Stimulated activated CD4-positive, alpha-beta T cell treated with anti-CD3 and anti-CD28 coated beads, Interleukin-2, amount 100 ng/mL, for 24 hours (primary cell): ENCODE measurements around the gene PANX2.

Experiments used
- DNase-seq, 2 donors: peaks; one replicate each; pipeline ENCODE4 v3.0.0-alpha.2; 2020

PANX2 gene

DNA sequence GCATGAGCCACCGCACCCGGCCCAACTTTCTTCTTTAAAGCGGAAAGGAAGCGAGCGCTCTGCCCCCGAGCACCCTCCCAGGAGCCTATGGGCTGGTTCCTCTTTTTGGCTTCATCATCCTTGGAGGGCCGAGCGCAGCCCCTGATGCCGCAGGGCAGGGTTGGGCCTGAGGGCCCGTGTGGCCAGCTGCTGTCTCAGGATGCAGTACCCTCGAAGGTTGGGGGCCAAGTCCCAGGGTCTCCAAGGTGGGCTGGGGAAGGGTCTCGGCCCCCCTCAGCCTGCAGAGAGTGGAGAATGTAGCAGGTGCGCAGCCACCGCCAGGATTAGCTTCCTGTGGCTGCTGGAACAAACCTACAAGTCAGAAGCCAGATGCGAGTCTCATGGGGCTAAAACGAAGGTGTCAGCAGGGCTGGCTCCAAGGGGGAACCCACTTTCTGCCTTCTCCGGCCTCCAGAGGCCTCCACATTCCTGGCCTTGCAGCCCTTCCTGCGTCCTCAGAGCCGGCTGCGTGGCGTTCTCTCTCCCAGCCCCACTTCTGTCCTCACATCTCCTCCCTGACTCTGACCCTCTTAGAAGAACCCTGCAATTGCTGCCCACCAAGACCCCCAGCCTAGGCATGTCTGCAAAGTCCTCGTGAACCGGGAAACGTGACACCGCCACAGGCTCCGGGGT, 2.9 kb downstream of the PANX2 start:
- DNase-seq: no peak

DNA sequence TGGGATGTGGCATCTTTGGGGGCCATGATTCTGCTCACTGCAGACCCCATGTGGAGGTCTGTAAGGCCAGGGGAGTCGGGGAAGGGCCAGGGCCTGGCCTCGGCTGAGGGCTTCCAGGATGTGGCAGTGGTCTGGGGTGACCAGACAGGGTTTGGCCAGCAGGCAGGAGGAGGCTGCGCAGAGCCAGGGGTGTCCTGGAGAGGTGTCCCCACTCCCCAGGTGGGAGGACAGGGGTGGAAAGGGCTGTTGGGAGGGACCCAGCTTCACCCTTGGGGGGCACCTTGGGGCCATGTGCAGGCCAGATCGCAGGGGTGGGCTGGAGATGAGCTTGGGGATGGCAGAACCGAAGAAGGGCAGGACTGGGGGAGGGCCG, 3.4 kb downstream of the PANX2 start:
- no peak for DNase-seq

DNA sequence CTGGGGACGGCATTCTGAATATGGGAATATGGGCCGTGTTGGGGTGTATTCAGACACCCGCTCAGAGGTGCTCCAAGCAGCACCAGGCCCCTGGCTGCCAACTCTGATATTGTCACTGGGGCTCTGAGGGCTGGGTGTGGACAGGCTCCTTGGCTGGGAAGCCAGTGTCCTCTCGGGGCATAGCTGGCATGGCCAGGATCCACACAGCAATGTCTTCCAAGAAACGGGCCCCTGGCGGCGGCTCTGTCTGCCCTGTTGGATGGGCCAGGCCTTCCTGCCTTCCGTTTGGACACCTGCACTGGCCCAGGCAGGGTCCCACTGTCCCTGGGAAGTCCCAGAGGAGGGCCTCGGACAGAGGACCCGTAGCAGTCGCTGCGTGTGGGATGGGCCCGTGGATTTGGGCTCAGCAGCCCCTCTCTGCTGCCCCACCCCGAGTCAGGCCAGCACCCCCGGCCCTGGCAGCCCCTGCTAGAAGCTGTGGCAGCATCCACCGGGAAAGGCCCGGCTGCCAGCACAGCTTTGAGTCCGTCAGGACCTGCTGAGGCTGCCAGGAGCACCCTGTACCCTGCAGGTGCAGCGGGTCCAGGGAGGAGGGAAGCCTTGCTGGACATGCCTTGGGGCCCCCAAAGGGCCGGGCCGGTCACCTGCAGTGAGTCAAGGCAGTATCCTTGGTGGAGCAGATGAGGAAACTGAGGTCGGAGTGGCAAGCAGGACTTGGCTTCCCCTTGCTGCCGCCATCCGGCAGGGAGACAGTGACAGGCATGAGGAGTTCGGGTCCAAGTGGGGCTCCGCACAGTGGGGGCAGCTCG, 4.1 kb downstream of the PANX2 start:
- no peak for DNase-seq

DNA sequence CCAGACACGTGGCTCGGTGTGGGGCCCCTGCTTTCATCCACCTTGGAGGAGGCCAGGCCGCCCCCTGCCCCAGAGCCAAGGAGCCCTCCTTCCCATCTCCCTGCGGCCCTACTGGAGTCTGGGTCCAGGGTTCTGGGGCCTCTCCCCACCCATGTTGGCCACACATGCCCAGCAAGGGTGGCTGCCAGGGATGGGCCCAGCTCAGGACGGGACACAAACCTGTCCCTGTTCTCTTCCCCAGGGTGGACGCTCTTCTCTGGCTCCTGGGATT, 4.6 kb downstream of the PANX2 start:
- DNase-seq: no peak

DNA sequence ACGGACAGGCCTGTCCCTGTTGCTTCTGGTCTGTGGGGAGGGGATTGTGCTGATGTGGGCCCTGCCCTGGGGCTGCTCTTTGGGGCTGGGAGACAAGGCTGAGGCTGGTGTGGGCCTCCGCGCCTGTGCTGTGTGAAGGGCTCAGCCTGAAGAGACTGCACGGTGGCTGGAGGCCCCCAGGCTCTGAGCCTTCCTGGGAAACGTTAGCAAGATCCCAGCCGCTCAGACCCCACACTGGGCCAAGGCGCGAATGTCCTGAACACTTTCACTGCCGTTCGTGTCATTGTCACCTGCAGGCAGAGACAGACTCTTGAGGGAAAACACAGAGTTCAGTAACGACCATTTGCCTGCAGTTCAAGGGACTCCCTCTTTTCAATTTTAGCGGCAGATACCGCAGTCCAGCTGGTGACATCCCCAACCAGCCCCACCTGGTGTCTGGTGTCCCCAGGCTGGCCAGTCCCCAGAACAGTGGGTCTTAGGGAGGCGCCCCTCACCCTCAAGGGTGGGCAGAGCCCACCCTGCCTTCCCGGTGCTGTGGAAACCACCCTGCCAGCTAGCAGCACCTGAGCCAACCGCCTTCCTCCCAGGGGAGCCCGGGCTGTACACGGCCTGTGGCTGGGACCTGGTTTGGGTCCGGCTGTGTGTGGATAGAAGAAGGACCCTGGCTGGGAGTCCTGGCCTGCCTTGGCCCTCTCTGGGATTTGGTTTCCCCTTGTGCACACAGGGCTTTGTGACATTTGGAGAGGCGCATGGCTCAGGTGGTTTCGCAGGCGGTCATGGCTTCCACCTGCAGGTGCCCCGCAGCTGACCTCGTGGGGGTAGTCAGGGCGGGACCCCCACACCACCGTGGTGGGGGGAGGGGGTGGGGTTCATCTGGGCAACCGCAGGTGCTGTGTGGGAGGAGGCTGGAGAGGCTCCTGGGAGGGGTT, 5.7 kb downstream of the PANX2 start:
- DNase-seq: no peak

DNA sequence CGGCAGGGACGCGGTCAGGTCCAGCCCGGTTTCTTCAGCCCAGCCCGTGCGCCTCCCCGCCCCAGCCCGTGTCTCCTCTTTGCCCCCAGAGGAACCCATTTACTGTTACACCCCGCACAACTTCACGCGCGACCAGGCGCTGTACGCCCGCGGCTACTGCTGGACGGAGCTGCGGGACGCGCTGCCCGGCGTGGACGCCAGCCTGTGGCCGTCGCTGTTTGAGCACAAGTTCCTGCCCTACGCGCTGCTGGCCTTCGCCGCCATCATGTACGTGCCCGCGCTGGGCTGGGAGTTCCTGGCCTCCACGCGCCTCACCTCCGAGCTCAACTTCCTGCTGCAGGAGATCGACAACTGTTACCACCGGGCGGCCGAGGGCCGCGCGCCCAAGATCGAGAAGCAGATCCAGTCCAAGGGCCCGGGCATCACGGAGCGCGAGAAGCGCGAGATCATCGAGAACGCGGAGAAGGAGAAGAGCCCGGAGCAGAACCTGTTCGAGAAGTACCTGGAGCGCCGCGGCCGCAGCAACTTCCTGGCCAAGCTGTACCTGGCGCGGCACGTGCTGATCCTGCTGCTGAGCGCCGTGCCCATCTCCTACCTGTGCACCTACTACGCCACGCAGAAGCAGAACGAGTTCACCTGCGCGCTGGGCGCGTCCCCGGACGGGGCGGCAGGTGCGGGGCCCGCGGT, 6.5 kb downstream of the PANX2 start:
- no peak for DNase-seq

DNA sequence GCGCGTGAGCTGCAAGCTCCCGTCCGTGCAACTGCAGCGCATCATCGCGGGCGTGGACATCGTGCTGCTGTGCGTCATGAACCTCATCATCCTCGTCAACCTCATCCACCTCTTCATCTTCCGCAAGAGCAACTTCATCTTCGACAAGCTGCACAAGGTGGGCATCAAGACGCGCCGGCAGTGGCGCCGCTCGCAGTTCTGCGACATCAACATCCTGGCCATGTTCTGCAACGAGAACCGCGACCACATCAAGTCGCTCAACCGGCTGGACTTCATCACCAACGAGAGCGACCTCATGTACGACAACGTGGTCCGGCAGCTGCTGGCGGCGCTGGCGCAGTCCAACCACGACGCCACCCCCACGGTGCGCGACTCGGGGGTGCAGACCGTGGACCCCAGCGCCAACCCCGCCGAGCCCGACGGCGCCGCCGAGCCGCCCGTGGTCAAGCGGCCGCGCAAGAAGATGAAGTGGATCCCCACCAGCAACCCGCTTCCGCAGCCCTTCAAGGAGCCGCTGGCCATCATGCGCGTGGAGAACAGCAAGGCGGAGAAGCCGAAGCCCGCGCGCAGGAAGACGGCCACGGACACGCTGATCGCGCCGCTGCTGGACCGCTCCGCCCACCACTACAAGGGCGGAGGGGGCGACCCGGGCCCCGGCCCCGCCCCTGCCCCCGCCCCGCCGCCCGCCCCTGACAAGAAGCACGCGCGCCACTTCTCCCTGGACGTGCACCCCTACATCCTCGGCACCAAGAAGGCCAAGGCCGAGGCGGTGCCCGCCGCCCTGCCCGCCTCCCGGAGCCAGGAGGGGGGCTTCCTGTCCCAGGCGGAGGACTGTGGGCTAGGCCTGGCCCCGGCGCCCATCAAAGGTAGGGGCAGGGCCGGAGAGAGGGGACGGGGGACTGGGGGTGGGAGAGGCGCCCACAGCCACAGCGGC, 7.3 kb downstream of the PANX2 start:
- no peak for DNase-seq

DNA sequence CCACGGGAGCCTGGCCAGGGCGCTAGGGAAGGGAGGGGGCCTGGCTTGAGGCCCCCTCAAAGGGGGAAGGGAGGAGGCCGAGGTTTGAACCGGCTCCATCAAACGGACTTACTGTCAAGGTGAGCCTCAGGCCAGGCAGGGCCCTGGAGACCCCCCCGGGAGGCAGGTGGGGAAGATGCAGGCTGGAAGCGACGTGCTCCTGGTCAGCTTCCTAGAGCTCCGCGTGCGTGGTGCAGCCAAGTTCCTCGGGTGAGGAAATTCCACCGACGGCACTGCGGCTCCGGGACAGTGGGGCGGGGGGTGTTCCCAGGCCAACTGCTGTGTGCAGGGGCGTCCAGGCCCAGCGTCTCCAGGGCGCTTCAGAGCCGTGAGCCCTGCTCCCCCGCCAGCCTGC, 7.9 kb downstream of the PANX2 start:
- DNase-seq: no peak

DNA sequence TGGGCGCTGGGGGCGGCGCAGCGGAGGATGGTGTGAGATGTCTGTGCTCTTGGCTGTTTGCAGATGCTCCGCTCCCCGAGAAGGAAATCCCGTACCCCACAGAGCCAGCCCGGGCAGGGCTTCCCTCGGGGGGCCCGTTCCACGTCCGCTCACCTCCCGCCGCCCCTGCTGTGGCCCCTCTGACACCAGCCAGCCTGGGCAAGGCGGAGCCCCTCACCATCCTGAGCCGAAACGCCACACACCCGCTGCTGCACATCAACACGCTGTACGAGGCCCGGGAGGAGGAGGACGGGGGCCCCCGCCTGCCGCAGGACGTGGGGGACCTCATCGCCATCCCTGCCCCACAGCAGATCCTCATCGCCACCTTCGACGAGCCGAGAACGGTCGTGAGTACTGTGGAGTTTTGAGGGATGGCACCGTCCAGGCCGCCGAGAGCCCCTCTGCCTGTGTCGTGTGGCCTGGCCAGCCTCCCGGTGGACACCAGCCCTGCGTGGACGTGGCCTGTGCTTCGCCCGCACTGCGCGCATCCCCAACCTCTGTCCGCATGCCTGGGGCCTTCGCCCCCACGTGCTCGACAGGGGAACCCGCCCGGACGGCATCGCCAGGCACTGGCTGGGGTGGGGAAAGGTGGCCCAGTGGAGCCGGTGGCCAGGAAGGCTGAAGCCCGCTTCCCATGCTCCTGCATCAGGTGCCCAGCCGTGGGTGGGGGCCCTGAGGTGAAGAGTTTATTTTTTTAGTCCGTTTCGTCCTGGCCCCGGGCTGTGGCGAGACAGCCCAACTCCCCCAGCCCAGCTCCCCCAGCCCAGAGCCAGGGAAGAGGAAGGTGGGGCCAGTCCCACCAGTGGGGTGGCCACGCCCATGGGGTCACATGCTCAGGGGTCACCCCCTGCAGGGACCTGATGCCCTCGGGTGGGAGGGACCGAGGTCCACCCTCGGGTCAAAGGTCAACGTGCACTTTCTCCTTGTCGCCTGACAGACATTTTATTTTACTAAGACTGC, 8.6 kb downstream of the PANX2 start:
- DNase-seq: peak in 1 of 2 donors; percentile 16

DNA sequence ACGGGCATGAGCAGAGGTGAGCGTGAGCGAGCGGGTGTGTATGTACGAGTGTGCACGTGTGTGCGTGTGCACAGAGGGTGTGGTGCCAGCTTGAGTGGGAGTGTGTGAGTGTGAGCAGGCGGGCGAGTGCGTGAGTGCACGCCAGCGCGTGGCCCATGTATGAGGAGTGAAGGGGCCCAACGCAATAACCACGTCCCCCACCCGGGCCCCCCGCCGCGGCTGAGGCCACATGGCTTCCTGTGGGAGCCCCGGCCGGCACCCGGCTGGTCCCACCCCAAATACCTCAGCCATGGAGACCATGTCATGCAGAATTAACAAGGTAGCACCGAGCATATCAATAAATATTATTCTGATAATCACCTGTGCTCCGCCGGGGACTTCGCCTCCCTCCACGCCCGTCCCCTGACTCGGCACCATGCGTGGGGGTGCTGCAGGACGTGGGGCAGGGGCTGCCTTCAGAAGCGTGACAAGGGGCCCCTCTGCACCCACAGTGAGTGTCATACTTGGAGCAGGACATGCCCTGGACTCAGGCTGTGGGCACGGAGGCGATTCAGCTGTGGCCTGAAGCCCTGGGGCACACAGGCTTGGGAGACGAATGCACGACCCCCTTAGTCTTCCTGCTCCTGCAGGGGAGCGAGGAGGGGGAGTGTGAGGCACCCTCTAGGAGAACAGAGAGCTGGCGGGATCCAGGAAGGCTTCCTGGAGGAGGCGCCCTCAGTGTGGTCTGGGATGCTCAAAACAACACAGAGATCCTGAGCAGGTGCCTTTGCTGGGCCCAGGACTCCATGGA, 9.6 kb downstream of the PANX2 start:
- no peak for DNase-seq

DNA sequence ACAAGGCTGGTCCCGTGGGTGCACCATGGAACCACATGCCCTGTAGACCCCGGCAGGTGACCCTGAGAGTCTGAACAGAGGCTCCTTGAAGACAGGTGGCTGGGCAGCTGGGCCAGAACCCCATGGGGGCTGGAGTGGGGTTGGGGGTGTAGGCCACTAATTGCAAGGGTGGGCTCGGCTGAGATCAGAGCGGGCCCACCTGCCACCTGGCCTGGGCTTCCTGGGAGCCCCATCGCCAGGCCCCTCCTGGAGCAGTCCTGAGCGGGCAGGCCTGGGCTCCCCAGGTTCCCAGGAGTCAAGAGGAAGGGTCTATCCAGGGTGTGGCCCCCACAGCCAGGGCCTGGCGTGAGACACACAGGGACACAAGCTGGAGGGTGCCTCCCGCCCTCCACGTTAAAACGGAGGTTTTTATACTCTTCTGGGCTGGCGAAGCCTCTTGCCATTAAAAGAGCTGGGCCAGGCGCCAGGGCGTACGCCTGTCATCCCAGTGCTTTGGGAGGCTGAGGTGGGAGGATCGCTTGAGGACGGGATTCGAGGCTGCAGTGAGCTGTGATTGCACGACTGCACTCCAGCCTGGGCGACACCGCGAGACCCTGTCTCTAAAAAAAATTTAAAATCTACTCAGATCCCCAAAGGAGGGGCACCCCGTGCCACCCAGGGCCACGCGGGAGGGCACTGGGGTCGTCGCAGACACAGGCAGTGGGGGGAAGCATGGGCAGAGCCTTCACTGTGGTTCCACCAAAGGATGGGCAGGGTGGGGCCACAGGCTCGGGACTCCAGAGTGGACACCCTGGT, 10.4 kb downstream of the PANX2 start:
- DNase-seq: no peak

DNA sequence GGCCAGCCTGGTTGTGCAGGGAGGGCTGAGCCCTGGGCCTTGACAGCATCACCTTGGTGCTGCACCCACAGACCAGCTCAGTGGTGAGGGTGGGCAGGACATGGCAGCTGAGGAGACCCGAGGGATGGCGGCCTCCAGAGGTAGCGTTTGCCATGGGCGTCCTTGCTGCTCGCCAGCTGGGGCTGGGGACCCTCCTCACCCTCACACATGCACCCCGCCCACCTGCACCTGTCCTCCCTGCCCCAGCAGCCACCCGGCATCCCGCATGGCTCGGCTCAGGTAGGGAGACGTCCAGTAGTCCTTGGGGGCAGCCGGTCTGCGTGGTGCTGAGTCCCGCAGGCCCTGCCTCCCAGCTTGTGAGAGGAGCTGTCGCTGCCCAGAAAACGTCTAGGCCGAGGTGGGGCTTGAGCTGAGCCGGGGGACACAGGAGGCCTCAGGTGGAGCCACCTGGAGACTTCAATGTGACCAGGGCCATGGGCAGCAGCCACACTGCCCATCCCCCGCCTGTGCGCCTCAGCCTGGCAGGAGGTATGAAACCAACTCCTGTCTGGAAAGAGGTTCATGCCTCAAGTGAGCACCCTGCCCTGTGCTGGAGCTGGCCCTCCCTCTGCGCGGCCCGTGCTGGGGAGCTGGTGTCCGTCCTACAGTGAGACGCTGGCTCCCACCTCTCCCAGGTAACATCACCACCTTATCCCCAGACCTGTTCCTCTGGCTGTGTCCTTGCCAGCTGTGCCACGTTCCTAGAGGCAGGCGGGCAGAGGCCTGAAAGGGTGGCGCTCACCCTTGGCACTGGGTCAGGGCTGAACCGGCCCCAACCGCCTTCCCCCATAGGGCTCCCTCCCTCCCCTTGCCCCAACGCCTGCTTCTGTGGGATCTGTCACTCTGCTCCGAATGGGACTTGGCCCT, 11.9 kb downstream of the PANX2 start:
- no peak for DNase-seq

DNA sequence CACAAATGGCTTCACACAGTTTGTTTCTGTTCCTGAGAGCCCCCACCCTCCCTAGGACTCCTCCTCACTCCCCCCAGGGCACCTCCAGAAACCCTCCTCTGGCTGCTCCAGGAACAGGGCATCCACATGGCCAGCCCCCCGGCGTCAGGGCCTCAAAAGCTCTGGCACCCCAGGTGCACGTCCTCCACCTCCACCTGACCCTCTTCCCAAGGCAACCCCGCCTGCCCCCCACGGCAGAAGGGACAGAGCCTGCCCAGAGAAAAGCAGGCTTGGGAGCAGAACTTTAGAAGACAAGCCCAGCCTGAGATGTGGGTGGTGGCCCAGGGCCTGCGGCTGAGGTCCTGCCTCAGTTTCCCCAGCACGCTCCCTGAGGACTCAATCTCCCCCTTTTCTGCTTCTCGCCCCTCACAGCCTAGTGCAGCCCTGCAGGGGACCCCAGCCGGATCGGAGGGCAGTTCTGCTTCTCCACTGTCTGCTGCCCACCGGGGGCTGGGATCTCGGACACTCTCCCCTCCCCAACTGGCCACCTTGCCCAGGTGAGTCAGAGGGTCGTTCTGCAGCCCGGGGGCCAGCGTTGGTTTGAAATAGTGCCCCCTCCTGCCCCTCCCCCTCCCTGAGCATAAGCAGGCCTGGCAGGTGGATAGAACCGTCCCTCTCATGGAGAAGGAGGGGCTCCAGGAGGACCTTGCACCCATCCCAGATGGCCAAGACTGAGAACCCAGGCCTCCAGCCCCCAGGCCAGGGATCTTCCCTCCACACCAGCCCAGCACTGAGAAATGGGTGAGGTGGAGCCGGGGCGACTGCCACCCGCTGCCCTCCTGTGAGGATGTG, 12.8 kb downstream of the PANX2 start:
- DNase-seq: no peak

DNA sequence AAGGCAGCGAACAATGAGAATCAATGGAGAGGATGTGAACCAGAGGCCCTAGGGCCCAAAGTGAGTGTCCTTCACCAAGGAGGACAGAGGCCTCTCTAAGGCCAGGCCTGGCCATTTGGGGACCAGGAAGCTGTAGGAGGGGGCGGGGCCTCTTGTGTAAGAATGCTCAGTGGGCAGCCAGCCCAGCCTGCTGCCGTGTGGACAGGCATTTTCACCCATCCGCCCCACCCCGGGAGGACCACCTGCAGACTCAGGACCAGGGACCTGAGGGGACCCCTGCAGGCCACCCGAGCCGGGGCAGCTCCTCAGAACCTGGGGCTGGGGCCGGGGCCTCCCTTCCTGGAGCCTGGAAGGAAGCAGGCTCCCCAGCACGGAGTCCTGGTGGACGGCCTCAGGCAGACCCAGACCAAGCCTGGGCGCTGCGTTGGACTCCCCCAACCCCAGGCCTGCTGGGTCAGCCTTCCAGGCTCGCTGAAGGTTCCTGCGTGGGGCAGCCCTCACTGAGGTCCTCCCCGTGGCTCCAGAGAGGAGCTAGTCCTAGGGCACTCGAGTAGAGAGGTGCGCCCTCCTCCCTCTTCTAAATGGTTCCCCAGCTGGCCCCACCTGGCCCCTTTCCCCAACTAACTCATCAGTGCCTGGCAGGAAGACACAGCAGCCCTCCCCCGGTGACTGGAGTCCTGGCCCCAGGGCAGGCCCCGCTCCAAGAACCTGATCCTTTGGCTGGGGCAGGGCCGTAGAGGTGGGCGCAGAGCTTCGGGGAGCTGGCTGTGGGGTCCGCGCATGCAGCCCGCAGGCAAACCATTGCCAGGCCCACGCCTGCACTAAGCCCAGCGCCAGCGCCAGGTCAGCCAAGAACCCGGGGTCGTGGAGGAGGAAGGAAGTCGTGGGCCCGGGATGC, 13.7 kb downstream of the PANX2 start:
- no peak for DNase-seq

DNA sequence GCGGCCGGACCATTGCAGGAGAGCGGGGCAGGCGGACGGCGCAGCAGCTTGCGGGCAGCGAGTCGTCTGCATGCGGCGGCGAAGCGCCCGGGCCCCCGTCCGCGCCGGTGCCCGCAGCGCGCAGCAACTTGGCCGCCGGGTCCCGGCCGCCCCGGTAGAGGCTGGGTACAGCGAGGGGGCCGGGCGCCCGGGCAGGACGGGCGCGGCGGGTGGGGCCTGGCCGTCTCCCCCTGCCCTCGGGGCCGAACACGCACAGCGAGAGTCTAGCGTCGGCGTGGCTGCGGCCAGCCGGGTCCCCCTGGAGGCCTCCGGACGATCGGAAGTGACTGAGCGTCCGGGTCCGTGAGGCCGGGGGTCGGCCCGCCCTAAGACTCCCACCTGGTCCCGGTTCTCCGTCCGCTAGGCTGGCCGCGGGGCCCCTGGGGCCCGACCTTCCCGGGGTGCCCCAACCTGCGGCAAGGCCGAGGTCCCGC, 14.4 kb downstream of the PANX2 start:
- DNase-seq: no peak
